Mucosa of gallbladder (tissue), 1 donor: Measurements from ENCODE around the gene MLLT3. TPM values are rescaled to one million over a fixed set of nuclear protein-coding genes. Genes with fewer than 3 reads are reported as not detected.

Source experiments
- DNase-seq: peaks from one replicate; pipeline ENCODE4 v3.0.0-alpha.2; 2020; ENCODE audit warnings: low spot score
- total RNA-seq: library from RNA; stranded (reverse); gene quantifications from one replicate; pipeline ENCODE4 v1.2.1, GENCODE V29; 2021
- donor health status: DM: no; HTN: no; CAD: no.

Gene MLLT3
- total RNA-seq, 1 donor from 2014 or later: 29.1 TPM

DNA sequence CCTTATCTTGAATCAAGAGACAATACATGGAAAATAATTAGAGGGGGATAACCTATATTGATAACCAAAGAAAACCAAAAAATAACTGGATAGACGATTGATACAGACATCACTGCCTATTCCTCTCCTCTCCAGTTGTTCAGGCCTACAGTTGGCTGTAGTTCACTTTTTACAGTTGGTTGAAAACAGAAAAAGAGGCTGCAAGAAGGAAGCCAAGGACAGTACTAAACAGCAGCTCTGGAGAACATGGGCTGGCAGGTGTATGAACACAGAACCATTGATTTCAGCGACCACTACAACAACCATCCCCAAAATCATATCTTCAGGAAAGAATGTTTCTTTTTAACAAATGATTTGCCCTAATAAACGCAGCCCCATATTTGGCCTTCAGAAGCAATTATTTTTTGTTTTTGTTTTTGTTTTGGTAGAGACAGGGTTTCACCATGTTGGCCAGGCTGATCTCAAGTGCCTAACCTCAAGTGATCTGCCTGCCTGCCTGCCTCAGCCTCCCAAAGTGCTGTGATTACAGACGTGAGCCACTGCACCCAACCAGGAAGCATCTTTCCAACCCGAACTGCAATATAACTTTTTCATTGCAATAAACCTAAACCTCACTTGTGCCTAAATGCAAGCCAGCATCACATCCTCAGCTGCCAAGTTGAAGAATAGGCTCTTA is 64.3 kb downstream of the MLLT3 start:
- DNase-seq: no peak

DNA sequence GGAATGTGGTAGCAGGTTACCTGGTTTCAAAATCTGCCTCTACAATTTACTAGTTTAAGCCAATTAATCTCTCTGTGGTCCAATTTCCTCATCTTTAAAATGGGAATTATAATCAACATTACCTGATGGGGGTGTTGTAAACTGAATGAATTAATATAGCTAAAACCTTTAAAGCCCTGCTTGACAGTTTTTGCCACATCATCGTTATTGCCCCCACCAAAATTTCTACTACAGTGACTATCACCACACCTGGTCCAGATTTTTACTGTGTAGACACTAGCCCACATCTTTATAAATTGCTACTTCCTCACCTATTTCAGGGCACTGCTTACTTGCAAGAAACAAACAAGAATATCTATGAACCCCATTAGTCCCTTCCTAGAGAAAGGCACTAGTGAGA is 65.0 kb downstream of the MLLT3 start:
- DNase-seq: no peak

DNA sequence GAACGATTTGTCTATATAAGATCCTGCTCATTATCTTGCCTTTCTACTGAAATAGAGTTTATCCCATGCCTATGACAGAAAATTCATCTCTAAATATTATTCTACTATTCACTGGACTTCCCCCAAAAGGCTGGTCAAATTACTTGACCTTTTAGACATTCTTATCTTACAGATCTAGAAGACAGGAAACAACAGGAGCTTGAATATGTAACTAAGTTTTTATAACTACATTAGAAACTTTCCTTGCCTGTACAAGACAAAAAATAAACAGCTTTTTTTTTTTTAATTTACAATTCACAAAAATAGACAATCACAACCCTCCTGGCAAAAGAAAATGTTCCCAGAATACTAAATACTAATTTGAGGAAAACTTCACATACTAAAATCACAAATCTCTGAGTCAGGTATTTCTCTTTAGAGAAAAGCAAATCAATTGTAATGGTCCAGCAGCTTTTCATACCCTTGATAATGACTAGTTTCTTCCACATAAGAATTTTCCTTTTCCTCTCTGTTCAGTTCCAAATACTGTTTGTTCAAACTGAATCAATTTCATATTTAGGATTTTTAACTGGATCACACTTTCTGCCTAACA is 68.6 kb downstream of the MLLT3 start:
- DNase-seq: no peak

DNA sequence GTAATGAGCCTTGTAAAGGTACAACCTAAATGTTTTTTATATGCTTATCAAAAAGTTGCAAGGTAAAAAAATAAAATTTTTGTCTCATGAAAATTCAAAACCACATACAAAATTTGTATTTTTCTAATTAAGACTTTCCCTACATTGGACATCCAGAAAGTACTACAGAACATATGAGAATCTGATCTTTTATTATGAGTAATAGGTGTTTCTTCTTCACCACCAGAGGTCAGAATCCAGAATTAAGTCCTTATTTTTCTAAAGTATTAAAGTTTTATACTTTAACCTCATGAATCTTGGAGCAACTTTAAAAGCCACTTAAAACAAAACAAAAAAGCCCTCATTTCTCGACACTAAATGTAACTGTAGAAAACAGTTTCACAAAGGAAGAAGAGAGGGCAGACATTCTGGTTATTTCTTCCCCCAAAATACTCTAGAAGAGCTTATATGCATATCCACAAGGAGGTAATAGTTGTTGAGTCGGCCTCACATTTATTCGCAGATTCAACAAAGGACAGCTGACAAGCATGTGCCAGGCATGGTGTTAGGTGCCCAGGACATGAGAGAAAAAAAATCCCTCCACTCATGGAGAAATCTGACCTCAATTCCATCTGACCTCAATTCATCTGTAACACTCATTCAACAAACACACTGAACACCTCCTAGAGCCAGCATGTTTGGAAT is 69.3 kb downstream of the MLLT3 start:
- DNase-seq: no peak

DNA sequence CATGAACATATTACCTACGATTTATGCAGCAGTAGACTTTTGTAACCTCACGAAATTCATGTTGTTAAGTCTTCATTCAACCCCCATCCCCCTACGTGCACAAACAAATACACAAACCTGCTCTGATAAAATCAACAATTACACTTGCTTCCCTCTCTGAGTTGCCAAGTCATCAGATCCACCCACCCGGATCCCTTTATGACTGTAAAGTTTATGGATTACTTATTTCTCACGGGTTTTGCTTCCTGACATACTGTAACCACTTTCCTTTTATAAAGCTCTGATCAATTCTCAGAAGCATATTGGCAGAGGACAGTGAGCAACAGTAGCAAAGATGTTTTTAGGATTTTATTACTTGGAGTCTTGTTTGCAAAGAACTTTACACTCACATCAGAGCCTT is 70.5 kb downstream of the MLLT3 start:
- peak; percentile 48 for DNase-seq

DNA sequence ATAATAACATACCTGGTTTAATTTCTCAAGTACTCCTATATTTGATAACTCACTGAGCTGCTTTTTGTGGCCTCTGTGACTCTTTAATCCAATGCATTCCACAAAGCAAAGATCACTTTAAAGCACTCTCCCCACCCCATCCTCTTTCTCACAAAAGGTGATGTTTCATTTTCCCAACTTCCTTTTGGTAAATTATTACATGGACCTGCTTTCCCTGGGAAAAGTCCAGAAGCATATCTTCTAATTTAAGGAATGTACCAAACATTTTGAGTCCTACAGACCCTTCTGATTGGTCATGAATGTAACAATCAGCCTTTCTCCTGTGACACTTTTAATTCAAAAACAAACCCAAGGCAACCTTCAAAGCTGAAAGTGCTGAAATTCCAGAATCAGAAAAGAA is 71.1 kb downstream of the MLLT3 start:
- peak; percentile 22 for DNase-seq

DNA sequence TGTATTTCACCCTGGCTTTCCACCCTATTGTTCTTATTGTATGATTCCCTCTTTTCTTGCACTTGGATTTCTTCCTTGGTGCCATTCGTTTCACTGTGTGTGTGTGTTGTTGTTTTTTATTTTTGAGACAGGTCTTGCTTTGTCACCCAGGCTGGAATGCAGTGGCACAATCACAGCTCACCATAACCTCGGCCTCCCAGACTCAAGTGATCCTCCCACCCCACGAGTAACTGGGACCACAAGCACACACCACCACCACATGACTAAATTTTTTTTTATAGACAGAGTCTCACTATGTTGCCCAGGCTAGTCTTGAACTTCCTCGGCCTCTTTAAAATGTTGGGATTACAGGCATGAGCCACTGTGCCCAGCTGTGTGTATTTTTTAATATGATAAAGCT is 72.0 kb downstream of the MLLT3 start:
- no peak for DNase-seq

DNA sequence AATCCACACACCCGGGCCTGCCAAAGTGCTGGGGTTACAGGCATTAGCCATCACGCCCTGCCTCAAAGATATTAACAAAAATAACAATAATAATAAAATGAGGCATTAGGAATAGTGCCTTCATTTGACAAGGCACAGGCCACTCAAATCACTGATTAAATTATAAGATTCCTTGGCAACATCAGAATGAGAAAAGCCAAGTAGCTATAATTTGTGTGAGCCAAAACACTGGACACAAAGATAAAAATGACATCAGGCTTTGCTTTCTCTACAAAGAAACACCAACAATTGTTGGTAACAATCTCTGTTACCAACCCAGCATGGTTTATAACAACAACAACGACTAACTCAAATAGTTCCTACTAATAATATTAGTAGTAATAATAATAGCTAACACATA is 73.2 kb downstream of the MLLT3 start:
- no peak for DNase-seq

DNA sequence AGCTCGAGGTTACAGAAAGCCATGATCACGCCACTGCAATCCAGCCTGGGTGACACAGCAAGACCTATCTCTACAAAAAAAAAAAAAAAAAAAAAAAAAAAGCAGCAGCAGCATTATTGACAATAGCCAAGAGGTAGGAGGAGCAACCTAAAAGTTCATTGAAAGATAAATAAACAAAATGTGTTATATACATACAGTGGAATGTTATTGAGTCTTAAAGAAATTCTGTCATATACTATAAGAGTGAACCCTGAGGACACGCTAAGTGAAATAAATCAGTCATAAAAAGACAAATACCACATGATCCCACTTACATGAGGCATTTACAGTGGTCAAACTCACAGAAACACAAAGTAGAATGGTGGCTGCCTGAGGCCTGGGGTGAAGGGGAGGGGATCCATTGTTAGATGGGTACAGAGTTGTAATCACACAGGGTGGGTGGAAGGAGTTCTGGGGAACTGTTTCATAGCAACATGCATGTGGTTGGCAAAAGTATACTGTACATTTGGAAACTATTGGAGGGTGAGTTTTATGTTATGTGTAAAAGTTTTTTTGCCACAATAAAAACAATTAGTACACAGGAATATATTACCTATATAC is 77.2 kb downstream of the MLLT3 start:
- DNase-seq: no peak

DNA sequence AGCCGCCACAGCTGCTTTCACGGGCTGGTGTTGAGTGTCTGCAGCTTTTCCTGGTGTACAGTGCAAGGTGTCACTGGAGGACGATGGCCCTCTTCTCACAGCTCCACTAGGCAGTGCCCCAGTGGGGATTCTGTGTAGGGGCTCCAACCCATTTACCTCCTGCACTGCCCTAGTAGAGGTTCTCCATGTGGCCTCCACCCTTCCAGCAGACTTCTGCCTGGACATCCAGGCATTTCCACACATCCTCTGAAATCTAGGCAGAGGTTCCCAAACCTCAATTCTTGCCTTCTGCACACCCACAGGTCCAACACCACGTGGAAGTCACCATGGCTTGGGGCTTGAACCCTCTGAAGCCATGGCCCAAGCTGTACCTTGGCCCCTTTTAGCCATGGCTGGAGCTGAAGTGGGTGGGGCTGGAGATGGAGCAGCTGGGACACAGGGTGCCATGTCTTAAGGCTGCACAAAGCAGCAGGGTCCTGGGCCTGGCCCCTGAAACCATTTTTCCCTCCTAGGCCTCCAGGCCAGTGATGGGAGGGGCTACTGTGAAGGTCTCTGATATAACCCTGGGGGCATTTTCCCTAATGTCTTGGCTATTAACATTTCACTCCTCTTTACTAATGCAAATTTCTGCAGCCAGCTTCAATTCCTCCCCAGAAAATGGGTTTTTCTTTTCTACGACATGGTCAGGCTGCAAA is 82.0 kb downstream of the MLLT3 start:
- no peak for DNase-seq

DNA sequence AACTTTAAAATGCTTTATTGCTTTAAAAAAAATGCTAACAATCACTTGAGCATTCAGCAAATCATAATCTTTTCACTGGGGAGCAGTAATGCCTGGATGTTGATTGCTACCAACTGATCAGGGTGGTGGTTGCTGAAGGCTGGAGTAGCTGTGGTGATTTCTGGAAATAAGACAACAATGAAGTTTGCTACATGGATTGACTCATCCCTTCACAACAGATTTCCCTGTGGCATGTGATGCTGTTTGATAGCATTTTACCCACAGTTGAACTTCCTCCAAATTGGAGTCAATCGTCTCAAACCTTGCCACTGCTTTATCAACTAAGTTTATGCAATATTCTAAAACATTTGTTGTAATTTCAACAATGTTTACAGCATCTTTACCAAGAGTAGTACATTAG is 83.3 kb downstream of the MLLT3 start:
- DNase-seq: no peak

DNA sequence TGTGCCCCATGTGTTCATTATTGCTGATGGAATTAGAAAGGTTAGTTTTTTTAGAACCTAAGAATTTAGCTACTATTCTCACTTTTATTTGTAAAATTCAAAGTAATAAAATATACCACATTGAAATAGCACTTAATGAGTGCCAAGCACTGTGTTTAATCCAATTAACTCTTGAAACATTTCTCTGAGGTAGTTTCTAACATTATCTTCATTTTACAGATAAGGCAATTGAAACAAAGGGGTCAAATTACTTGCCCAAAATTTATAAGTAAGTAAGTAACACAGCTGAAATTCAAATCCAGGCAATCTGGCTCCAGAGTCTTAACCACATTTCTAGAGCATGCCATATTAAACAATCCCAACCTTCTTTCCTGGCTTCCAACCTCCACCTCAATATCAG is 84.2 kb downstream of the MLLT3 start:
- DNase-seq: no peak

DNA sequence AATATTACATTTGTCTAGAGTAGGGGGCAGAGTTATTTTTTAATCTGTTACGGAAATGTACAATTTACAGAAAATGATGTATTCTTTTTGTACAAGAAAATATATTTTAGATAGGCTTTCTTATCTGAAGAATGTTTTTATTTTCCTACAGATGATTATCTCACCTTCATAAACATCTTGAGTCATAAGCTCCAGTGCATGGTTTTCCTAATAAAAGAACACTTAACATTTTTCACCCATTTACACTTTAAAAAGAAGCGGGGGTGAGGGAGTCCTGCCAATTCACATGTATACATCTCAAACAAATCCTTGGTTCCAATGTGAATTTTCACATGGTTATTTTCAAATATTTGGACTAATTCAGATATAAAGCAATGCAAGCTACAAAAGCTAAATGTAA is 85.0 kb downstream of the MLLT3 start:
- no peak for DNase-seq

DNA sequence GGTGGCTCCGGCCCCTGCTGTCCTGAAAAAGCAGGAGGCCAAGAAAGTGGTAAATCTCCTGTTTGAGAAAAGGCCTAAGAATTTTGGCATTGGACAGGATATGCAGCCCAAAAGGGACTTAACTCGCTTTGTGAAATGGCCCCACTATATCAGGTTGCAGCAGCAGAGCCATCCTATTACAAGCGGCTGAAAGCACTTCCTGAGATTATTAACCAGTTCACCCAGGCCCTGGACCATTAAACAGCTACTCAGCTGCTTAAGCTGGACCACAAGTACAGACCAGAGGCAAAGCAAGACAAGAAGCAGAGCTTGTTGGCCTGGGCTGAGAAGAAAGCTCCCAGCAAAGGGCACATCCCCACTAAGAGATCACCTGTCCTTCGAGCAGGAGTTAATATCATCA is 89.7 kb downstream of the MLLT3 start:
- DNase-seq: no peak

DNA sequence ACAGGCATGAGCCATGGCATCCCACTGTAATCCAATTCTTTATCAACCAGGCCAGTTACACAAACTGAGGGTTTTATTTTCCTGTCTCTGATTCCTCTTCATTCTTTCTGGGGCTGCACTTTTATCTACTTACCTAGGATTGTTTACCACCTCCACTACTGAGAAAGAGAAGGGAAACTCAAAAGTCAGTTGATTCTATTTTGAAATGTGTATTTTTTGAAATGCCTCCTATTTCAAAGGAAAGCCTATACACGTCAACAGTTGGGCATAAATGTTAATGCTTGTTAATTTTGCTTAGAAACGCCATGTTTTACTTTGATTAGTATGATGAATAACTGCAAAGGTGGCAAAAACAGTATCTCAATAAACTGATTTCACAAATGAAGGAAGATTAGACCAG is 92.5 kb downstream of the MLLT3 start:
- DNase-seq: no peak

DNA sequence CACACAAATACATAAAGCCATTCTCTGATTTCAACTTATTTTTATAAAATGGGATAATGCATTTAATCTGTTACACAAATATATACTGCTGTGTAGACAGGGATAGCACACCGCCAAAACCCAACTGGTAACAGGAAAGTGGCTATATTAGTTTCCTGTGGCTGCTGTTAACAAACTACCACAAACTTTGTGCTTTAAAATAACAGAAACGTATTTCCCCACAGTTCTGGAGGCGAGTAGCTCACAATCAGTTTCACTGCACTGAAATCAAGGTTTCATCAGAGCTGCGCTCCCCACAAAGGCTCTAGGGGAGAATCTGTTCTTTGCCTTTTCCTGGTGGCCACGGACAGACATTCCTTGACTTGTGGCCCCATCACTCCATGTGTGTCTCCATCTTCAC is 94.0 kb downstream of the MLLT3 start:
- DNase-seq: no peak

DNA sequence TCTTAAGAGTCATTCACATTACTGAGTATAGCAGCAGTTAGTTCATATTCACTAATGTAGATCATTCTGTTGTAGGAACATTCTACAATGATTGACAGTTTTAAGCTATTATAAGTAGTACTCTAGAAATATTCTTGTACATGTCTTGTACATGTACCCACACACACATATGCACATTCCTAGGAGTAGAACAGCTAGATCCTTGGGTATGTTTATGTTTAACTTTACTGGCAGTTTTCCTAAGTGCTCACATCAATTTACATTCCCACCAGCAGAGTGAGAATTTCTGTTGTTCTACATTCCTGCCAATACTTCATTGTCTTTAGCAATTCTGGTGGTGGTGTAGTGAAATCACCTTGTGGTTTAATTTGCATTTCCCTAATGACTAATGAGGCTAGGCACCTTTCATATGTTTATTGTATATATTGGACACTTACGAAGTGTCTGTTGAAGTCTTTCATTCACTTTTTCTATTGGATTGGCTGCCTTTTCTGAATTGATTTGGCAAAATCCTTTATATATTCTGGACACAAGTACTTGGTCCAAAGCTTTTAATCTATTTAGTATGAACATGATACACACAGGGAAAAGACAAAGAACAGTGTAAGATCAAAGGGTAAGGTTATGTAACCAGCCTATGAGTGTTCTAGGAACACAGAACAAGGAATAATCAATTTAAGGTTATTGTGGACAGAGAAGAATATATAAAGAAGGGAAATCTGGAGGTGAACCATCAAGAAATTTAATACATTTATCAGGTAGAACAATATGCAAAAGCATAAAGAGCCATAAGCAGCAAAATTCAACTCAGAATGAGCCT is 95.6 kb downstream of the MLLT3 start:
- DNase-seq: no peak

DNA sequence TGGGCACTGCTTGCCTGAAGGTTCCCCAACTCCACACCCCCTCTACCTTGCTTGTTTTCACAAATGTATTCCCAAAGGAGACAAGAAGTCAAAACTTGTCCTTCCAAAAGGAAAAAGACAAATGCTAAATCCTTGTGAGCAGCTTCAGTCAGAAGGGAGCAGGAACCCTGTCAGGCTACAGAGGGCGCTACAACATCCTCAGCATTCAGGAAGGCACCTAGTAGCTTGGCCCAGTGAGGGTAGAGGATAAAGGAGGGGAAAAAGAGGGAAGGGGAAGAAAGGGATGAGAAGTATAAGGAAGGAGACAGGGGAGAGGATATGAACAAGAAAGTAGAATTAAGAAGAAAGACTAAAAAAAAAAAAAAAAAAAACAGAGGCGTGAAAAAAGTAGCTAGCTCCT is 97.5 kb downstream of the MLLT3 start:
- no peak for DNase-seq

DNA sequence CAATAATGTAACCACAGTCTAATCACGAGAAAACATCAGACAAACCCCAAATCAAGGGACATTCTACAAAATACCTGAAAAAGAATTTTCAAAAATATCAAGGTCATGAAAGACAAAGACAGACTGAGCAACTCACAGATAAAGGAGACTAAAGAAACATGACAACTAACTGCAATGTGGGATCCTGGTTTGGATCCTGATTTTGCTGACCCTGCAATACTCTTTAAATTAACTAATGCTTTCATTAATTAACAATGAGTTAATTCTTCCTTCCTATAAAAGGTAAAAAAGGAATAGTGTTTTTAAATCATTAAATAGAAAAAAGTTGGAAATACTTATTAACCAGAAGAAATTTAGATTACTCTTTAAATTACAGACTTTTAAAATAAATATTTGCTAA is 103.6 kb downstream of the MLLT3 start:
- no peak for DNase-seq

DNA sequence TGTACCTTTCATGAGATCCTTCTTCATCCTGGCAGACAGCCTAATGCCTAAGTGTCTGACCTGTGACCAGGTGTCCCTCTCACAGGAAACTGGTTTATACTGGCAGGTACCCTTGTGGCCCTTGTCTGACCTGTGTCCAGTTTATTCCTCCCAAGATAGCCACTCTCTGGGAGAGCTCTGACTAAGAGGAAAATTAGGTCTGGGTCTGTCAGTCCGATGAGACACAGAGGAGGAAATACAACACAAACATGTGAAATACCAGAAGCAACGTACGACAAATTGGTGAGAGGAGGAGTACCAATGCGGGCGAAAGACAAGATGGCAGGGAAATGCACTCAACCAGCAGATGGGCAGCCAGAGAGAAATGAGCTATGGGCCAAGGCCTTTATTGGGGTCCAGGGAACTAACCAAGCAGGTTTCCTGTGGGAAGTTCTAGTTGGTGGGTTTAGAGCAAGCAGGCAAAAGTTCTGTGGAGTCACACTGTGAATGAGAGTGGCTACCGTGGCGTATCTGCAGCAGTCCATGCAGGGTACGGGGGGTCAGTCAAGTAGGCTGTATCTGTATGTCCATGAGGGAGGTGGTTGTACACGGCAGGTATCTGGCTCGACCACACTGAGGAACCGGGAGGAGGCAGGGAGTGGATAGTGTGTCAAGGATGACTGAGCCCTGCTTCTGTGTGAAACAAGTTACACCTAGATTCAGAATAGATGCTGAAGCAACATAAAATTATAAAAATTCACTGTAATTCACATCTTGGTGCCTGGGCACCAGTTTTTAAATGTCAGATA is 109.0 kb downstream of the MLLT3 start:
- no peak for DNase-seq

DNA sequence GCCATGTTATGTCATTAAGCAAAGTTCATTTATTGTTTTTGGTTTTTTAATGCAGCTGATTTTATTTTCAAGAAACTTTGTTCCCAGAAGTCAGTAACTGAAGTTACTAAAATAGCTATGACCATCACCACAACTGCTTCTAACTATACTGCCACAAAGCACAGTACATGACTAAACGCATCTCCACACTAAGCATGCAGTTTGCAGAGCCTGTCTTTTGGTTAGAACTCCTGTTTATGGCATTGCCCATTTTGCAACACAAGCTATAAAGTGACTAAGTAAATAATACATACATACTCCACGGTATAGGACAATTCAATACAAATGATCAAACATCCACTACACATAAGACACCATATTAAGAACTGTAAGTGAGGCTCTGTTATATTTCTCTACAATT is 109.7 kb downstream of the MLLT3 start:
- no peak for DNase-seq
